ENCODE results near the gene DPP4.

GRCh38 chr2:162091325-162092007 lies 17.5 kb upstream of the DPP4 start:
- TF ChIP-seq CTCF (IDR thresholded peaks at IDR 0.05) = peak in 1 of 7 experiments; percentile 16
- no peak for TF ChIP-seq POLR2A (IDR thresholded peaks at IDR 0.05)
